SK-N-SH treated with all-trans-retinoic acid at 6 μM for 48 hours (cell line): ENCODE results near the gene NRF1.

Source experiments
- ATAC-seq: fragments of 200-7000 bp; cut with Tn5 transposase; 3 replicates; pipeline ENCODE4 v1.9.1; 2020; ENCODE audit warnings: mild to moderate bottlenecking, moderate library complexity
- BACH2 ChIP-seq: fragments of 250-450 bp; sonication (Bioruptor Pico); IDR thresholded peaks from 2 replicates; pipeline ENCODE4 v1.9.0; 2021; ENCODE audit warnings: mild to moderate bottlenecking, borderline replicate concordance
- CREB5 ChIP-seq: fragments of 250-450 bp; sonication (Bioruptor Pico); IDR thresholded peaks from 2 replicates; pipeline ENCODE4 v1.5.1; 2020; ENCODE audit warnings: low read depth, mild to moderate bottlenecking, moderate library complexity
- CSDC2 ChIP-seq: fragments of 250-450 bp; sonication (Bioruptor Pico); IDR thresholded peaks from 2 replicates; pipeline ENCODE4 v1.5.0; 2020; ENCODE audit warnings: mild to moderate bottlenecking, moderate library complexity
- CSRNP3 ChIP-seq: fragments of 250-450 bp; sonication (Bioruptor Pico); IDR thresholded peaks from 2 replicates; pipeline ENCODE4 v1.5.1; 2021; ENCODE audit warnings: mild to moderate bottlenecking, moderate library complexity
- ESRRG ChIP-seq: fragments of 250-450 bp; sonication (Bioruptor Pico); IDR thresholded peaks from 2 replicates; pipeline ENCODE4 v1.6.1; 2021; ENCODE audit warnings: mild to moderate bottlenecking
- GLIS3 ChIP-seq: fragments of 250-450 bp; sonication (Bioruptor Pico); IDR thresholded peaks from 2 replicates; pipeline ENCODE4 v1.5.0; 2020; ENCODE audit warnings: mild to moderate bottlenecking, moderate library complexity
- ISL1 ChIP-seq: fragments of 250-450 bp; sonication (Bioruptor Pico); IDR thresholded peaks from 2 replicates; pipeline ENCODE4 v2.1.2; 2022; ENCODE audit warnings: mild to moderate bottlenecking, moderate library complexity
- OSR1 ChIP-seq: fragments of 250-450 bp; sonication (Bioruptor Pico); IDR thresholded peaks from 2 replicates; pipeline ENCODE4 v1.8.0; 2022; ENCODE audit warnings: moderate library complexity, mild to moderate bottlenecking, inconsistent platforms
- POU6F1 ChIP-seq: fragments of 250-450 bp; sonication (Bioruptor Pico); IDR thresholded peaks from 2 replicates; pipeline ENCODE4 v1.8.0; 2021; ENCODE audit warnings: low read depth, mild to moderate bottlenecking, moderate library complexity, borderline replicate concordance
- RARB ChIP-seq: fragments of 250-450 bp; sonication (Bioruptor Pico); IDR thresholded peaks from 2 replicates; pipeline ENCODE4 v1.8.0; 2021; ENCODE audit warnings: mild to moderate bottlenecking, moderate library complexity
- SNAI2 ChIP-seq: fragments of 250-450 bp; sonication (Bioruptor Pico); IDR thresholded peaks from 2 replicates; pipeline ENCODE4 v1.5.0; 2020; ENCODE audit warnings: mild to moderate bottlenecking, moderate library complexity
- TCF4 ChIP-seq: fragments of 250-450 bp; sonication (Bioruptor Pico); IDR thresholded peaks from 2 replicates; pipeline ENCODE4 v1.8.0; 2021; ENCODE audit warnings: mild to moderate bottlenecking, moderate library complexity, borderline replicate concordance
- TOX ChIP-seq: fragments of 250-450 bp; sonication (Bioruptor Pico); IDR thresholded peaks from 2 replicates; pipeline ENCODE4 v1.8.0; 2021; ENCODE audit warnings: mild to moderate bottlenecking, moderate library complexity, borderline replicate concordance
- TSHZ2 ChIP-seq: fragments of 250-450 bp; sonication (Bioruptor Pico); IDR thresholded peaks from 2 replicates; pipeline ENCODE4 v1.5.0; 2020; ENCODE audit warnings: mild to moderate bottlenecking, moderate library complexity
- ZC3H10 ChIP-seq: fragments of 250-450 bp; sonication (Bioruptor Pico); IDR thresholded peaks from 2 replicates; pipeline ENCODE4 v1.5.1; 2021; ENCODE audit warnings: mild to moderate bottlenecking, moderate library complexity
- ZFP3 ChIP-seq: fragments of 250-450 bp; sonication (Bioruptor Pico); IDR thresholded peaks from 2 replicates; pipeline ENCODE4 v1.5.0; 2020; ENCODE audit warnings: mild to moderate bottlenecking, moderate library complexity
- ZFP30 ChIP-seq: fragments of 450-650 bp; formaldehyde crosslinking; IDR thresholded peaks from 2 replicates; pipeline ENCODE4 v1.5.0; 2022; ENCODE audit warnings: mild to moderate bottlenecking, moderate library complexity
- ZNF565 ChIP-seq: fragments of 450-650 bp; formaldehyde crosslinking; conservative IDR thresholded peaks from 2 replicates; pipeline ENCODE4 v1.5.0; 2020; ENCODE audit warnings: low read depth, mild to moderate bottlenecking, moderate library complexity
- ZNF70 ChIP-seq: fragments of 450-650 bp; formaldehyde crosslinking; IDR thresholded peaks from 2 replicates; pipeline ENCODE4 v1.5.0; 2020; ENCODE audit warnings: mild to moderate bottlenecking, moderate library complexity
- ZNF8 ChIP-seq: fragments of 450-650 bp; formaldehyde crosslinking; IDR thresholded peaks from 2 replicates; pipeline ENCODE4 v1.5.0; 2020; ENCODE audit warnings: mild to moderate bottlenecking, moderate library complexity

NRF1 gene

GRCh38 chr7:129774871-129775694 is 163.6 kb downstream of the NRF1 start:
- TF ChIP-seq ZC3H10 (CRISPR knock-in tag) (no peak), ESRRG (CRISPR knock-in tag) (no peak), SNAI2 (CRISPR knock-in tag) (no peak), RARB (no peak), ZNF70 (CRISPR knock-in tag) (no peak), POU6F1 (no peak), ZNF8 (no peak)
- ATAC-seq = no peak

- TF ChIP-seq ESRRG (CRISPR knock-in tag) (no peak), CSDC2 (no peak), CREB5 (CRISPR knock-in tag) (no peak), RARB (no peak), ZFP30 (CRISPR knock-in tag) (no peak), ISL1 (no peak), TCF4 (CRISPR knock-in tag) (no peak), ZNF565 (CRISPR knock-in tag) (no peak), ZNF70 (CRISPR knock-in tag) (no peak), ZFP3 (CRISPR knock-in tag) (no peak), ZC3H10 (CRISPR knock-in tag) (no peak), BACH2 (CRISPR knock-in tag) (no peak), GLIS3 (no peak), ZNF8 (no peak), POU6F1 (no peak), TSHZ2 (no peak), TOX (CRISPR knock-in tag) (no peak), OSR1 (CRISPR knock-in tag) (no peak)
Observed at GRCh38 chr7:129775695-129776361, 164.3 kb downstream of the NRF1 start.

GRCh38 chr7:129776362-129776722 is 164.8 kb downstream of the NRF1 start:
- no peak for ATAC-seq
- TF ChIP-seq ZNF565 (CRISPR knock-in tag) = no peak
- TF ChIP-seq CSRNP3 (CRISPR knock-in tag) = no peak
- no peak for TF ChIP-seq ZC3H10 (CRISPR knock-in tag)
- no peak for TF ChIP-seq OSR1 (CRISPR knock-in tag)
- no peak for TF ChIP-seq GLIS3

More at GRCh38 chr7:129775695-129776361, 164.3 kb downstream of the NRF1 start:
- no peak for ATAC-seq
